HepG2 (cell line): Measurements from ENCODE around the gene S100P. TPM values are rescaled to one million over a fixed set of nuclear protein-coding genes. Genes with fewer than 3 reads are reported as not detected.
A peak's percentile ranks its signal among the peaks of the same experiment; 100 is the strongest.

Source experiments
- ERF ChIP-seq: IDR thresholded peaks from 2 replicates; pipeline ENCODE4 v1.6.1; 2018; ENCODE audit warnings: missing biosample characterization, missing genetic modification reagents
- FOXO1 ChIP-seq: sonication (generic); formaldehyde crosslinking; IDR thresholded peaks from 2 replicates; pipeline ENCODE4 v1.4.0; 2020; ENCODE audit warnings: missing genetic modification reagents
- GMEB2 ChIP-seq: IDR thresholded peaks from 2 replicates; pipeline ENCODE4 v1.6.1; 2016; ENCODE audit warnings: missing biosample characterization, missing genetic modification reagents, low read depth
- MXI1 ChIP-seq: IDR thresholded peaks from 3 replicates; pipeline ENCODE4 v1.6.1; 2012; ENCODE audit warnings: low read depth, low read length, inconsistent platforms, borderline replicate concordance
- NR0B2 ChIP-seq: sonication (generic); formaldehyde crosslinking; IDR thresholded peaks from 2 replicates; pipeline ENCODE4 v1.4.0; 2020; ENCODE audit warnings: mild to moderate bottlenecking, missing genetic modification reagents
- POLR2AphosphoS5 ChIP-seq: IDR thresholded peaks from 2 replicates; pipeline ENCODE4 v1.6.1; 2012; ENCODE audit warnings: low read depth, low read length
- TGIF2 ChIP-seq: IDR thresholded peaks from 2 replicates; pipeline ENCODE4 v1.6.1; 2016; ENCODE audit warnings: control low read depth, missing compliant biosample characterization
- TRIM24 ChIP-seq: sonication (generic); formaldehyde crosslinking; IDR thresholded peaks from 2 replicates; pipeline ENCODE4 v1.8.0; 2022; ENCODE audit warnings: mild to moderate bottlenecking, missing genetic modification reagents
- UBTF ChIP-seq: sonication (generic); formaldehyde crosslinking; IDR thresholded peaks from 2 replicates; pipeline ENCODE4 v1.4.0; 2020; ENCODE audit warnings: mild to moderate bottlenecking, missing genetic modification reagents
- YEATS2 ChIP-seq: sonication (generic); formaldehyde crosslinking; IDR thresholded peaks from 2 replicates; pipeline ENCODE4 v1.4.0; 2020; ENCODE audit warnings: missing genetic modification reagents, borderline replicate concordance
- ZEB1 ChIP-seq: IDR thresholded peaks from 2 replicates; pipeline ENCODE4 v1.6.1; 2012; ENCODE audit warnings: mild to moderate bottlenecking, low read depth, inconsistent platforms; ENCODE audit not compliant: insufficient replicate concordance
- ZNF101 ChIP-seq: sonication (generic); formaldehyde crosslinking; IDR thresholded peaks from 2 replicates; pipeline ENCODE4 v1.4.0; 2020; ENCODE audit warnings: mild to moderate bottlenecking, low read depth, missing genetic modification reagents, borderline replicate concordance
- ZNF501 ChIP-seq: sonication (generic); formaldehyde crosslinking; IDR thresholded peaks from 2 replicates; pipeline ENCODE4 v1.5.1; 2020; ENCODE audit warnings: mild to moderate bottlenecking, moderate library complexity, missing genetic modification reagents
- ZNF510 ChIP-seq: sonication (generic); formaldehyde crosslinking; IDR thresholded peaks from 2 replicates; pipeline ENCODE4 v1.4.0; 2020; ENCODE audit warnings: low read depth, mild to moderate bottlenecking, missing genetic modification reagents
- ZNF512B ChIP-seq: sonication (generic); formaldehyde crosslinking; IDR thresholded peaks from 2 replicates; pipeline ENCODE4 v1.5.1; 2020; ENCODE audit warnings: missing genetic modification reagents, mild to moderate bottlenecking, borderline replicate concordance
- ZNF569 ChIP-seq: sonication (generic); formaldehyde crosslinking; IDR thresholded peaks from 2 replicates; pipeline ENCODE4 v1.5.0; 2020; ENCODE audit warnings: mild to moderate bottlenecking, missing genetic modification reagents, moderate library complexity, borderline replicate concordance
- ZNF777 ChIP-seq: sonication (generic); formaldehyde crosslinking; IDR thresholded peaks from 2 replicates; pipeline ENCODE4 v1.4.0; 2020; ENCODE audit warnings: missing genetic modification reagents
- ZNF784 ChIP-seq: sonication (generic); formaldehyde crosslinking; IDR thresholded peaks from 2 replicates; pipeline ENCODE4 v1.5.1; 2020; ENCODE audit warnings: missing genetic modification reagents, mild to moderate bottlenecking, borderline replicate concordance
- polyA plus RNA-seq, 8 experiments: library from polyadenylated mRNA; depleted of rRNA in 3 of 8; stranded (reverse) in 7 of 8; unstranded in 1 of 8; fragments of >200 nt; fragmentation: Illumina TruSeq in 4 of 8; extraction: Trizol in 4 of 8; gene quantifications; 2 replicates each; pipeline versions ENCODE4 v1.2.1 to v1.2.3, GENCODE V29; 2011 to 2016; ENCODE audit warnings: low read depth in 4 of 8, missing spikeins in 1 of 8, mixed read lengths in 1 of 8; ENCODE audit not compliant: insufficient read depth in 1 of 8
- total RNA-seq, 5 experiments: library from RNA; depleted of rRNA; stranded (reverse); fragments of >200 nt; fragmentation: Illumina TruSeq; extraction: Trizol; gene quantifications; 2 replicates each; pipeline ENCODE4 v1.2.3, GENCODE V29; 2016; ENCODE audit warnings: low read depth in 1 of 5

The S100P gene
- total and polyA plus RNA-seq, 2 of the 13 experiments (the other 11 are each of a cell fraction or from before 2014, with no cell fraction given), result 278 to 1,649 TPM

GRCh38 chr4:6709230-6710114 is 15.8 kb downstream of the S100P start, which contains the start of gene MRFAP1L1 (continued):
- TF ChIP-seq ZNF569 (CRISPR knock-in tag), result no peak
- TF ChIP-seq ZNF777, result no peak
- peak; percentile 84 for TF ChIP-seq YEATS2 (CRISPR knock-in tag)
- TF ChIP-seq ZNF512B, result peak; percentile 58; the same call in 1 of the 2 replicates
- TF ChIP-seq GMEB2 (CRISPR knock-in tag), result peak; percentile 98
- TF ChIP-seq NR0B2 (CRISPR knock-in tag), result peak; percentile 72
- peak; percentile 93 for TF ChIP-seq POLR2AphosphoS5
- peak; percentile 87 for TF ChIP-seq UBTF (CRISPR knock-in tag)
- TF ChIP-seq FOXO1 (CRISPR knock-in tag), result peak; percentile 29; the same call in 1 of the 2 replicates
- peak; percentile 60; the same call in 1 of the 2 replicates for TF ChIP-seq ZNF510 (CRISPR knock-in tag)
- peak; percentile 38; the same call in 1 of the 2 replicates for TF ChIP-seq ZNF101
- peak; percentile 94 for TF ChIP-seq ZNF501 (CRISPR knock-in tag)
- TF ChIP-seq TGIF2 (CRISPR knock-in tag), result 0 out of 2 replicates have a peak, but pooled peaks have one; percentile 20
- peak; percentile 61; the same call in 1 of the 3 replicates for TF ChIP-seq MXI1
- TF ChIP-seq ZNF784 (CRISPR knock-in tag), result no peak; the same call in 1 of the 2 replicates
- TF ChIP-seq ERF (CRISPR knock-in tag), result peak; percentile 42; the same call in 1 of the 2 replicates
- TF ChIP-seq ZEB1, result peak; percentile 11
- no peak for TF ChIP-seq TRIM24
